BLaER1 (cell line): ENCODE data around the gene PIK3CD.
"Not testable (repeated sequence)": the region's sequence is repeated elsewhere in the genome, so short reads cannot be mapped to it uniquely, and the experiment has no call there.

Source experiments
- H3K27ac ChIP-seq: shearing (Covaris generic); formaldehyde crosslinking; 2 replicates; pipeline ENCODE4 v1.8.1; 2022
- H3K27me3 ChIP-seq: shearing (Covaris generic); formaldehyde crosslinking; 2 replicates; pipeline ENCODE4 v1.8.1; 2022
- H3K36me3 ChIP-seq: shearing (Covaris generic); formaldehyde crosslinking; 2 replicates; pipeline ENCODE4 v1.8.1; 2022
- H3K4me1 ChIP-seq: shearing (Covaris generic); formaldehyde crosslinking; 2 replicates; pipeline ENCODE4 v1.8.1; 2022
- H3K4me2 ChIP-seq: shearing (Covaris generic); formaldehyde crosslinking; 2 replicates; pipeline ENCODE4 v1.8.1; 2022
- H3K4me3 ChIP-seq: shearing (Covaris generic); formaldehyde crosslinking; 2 replicates; pipeline ENCODE4 v1.8.1; 2022
- H3K9ac ChIP-seq: shearing (Covaris generic); formaldehyde crosslinking; 2 replicates; pipeline ENCODE4 v1.8.1; 2022
- H3K9me3 ChIP-seq: shearing (Covaris generic); formaldehyde crosslinking; 2 replicates; pipeline ENCODE4 v1.8.1; 2022
- H4K20me1 ChIP-seq: shearing (Covaris generic); formaldehyde crosslinking; 2 replicates; pipeline ENCODE4 v1.8.1; 2022
- Cebpa-rat ChIP-seq: shearing (Covaris generic); IDR thresholded peaks from 2 replicates; pipeline ENCODE4 v1.8.1; 2022

PIK3CD gene

DNA sequence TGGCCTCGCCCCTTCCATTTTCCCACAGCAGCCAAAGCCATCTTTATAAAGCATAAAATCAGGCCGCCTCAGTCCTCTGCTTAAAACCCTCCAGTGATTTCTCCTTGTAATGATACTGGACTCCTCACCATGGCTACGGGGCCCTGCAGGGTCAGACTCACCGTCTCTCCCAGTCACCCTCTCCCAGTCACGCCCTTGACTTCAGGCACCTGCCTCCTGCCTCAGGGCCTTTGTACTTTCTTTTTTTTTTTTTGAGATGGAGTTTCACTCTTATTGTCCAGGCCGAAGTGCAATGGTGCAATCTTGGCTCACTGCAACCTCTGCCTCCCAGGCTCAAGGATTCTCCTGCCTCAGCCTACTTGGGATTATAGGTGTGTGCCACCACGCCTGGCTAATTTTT, 47.8 kb downstream of the PIK3CD start:
- Histone ChIP-seq H3K36me3 (peaks cover 95% of the 10 kb centered on the region), H3K9me3 (peaks cover 16% of the 10 kb centered on the region; the same call in 1 of the 2 replicates), H3K27me3 (no peaks in the 10 kb centered on the region), H3K4me2 (no peak overlapping the region), H3K4me3 (no peak overlapping the region), H4K20me1 (peaks cover 100% of the 10 kb centered on the region), H3K4me1 (peaks cover 35% of the 10 kb centered on the region), H3K27ac (no peak overlapping the region), H3K9ac (no peak overlapping the region)
- TF ChIP-seq Cebpa-rat = no peak

DNA sequence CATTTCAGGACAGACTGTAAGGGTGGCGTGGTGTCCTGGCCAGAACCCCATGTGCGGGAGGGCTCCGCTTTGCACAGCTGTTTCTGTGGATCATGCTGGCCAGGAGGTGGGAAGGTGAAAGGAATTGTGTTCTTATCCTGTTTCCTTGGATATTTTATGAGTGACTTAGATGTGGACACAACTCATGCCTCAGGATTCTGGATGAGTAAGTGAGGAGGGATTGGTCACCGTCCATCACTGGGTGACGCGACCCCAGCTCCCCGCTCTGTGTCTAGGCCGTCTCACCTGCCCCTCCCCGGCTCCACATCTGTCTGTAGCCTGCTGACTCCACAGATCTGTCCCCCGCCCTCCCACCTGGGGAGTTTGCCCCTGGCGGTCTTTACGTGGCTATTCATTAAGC, 48.8 kb downstream of the PIK3CD start:
- peaks cover 95% of the 10 kb centered on the region for H3K36me3 ChIP-seq
- H3K9ac ChIP-seq = no peak overlapping the region
- no peaks in the 10 kb centered on the region for H3K27me3 ChIP-seq
- peaks cover 16% of the 10 kb centered on the region; the same call in 1 of the 2 replicates for H3K9me3 ChIP-seq
- H3K4me1 ChIP-seq = peaks cover 44% of the 10 kb centered on the region
- no peak overlapping the region for H3K4me2 ChIP-seq
- H4K20me1 ChIP-seq = peaks cover 100% of the 10 kb centered on the region
- H3K27ac ChIP-seq = no peak overlapping the region
- H3K4me3 ChIP-seq = no peak overlapping the region
- no peak for TF ChIP-seq Cebpa-rat

DNA sequence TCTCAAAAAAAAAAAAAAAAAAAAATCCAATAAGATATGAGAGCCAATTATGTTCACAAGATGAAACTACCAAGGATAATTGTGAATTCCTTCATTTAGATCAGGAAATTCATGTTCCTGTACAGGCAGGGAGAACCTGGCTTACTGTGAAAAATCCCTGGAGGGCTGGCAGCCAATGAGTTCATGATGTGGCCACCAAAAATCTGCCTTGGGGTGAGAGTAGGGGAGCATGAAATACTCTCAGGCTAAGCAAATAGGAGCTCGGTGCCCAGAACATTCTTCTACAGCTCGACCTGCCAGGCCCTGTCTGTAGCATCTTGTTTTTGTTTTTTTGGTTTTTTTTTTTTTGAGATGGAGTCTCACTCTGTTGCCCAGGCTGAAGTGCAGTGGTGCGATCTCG, 50.1 kb downstream of the PIK3CD start:
- H3K9ac ChIP-seq = no peak overlapping the region
- H3K27ac ChIP-seq = no peak overlapping the region
- H3K4me3 ChIP-seq = no peak overlapping the region
- peaks cover 46% of the 10 kb centered on the region for H3K4me1 ChIP-seq
- H3K27me3 ChIP-seq = no peaks in the 10 kb centered on the region
- peaks cover 16% of the 10 kb centered on the region; the same call in 1 of the 2 replicates for H3K9me3 ChIP-seq
- no peak for TF ChIP-seq Cebpa-rat
- peaks cover 92% of the 10 kb centered on the region for H3K36me3 ChIP-seq
- H4K20me1 ChIP-seq = peaks cover 100% of the 10 kb centered on the region
- no peak overlapping the region; the same call in 1 of the 2 replicates for H3K4me2 ChIP-seq

DNA sequence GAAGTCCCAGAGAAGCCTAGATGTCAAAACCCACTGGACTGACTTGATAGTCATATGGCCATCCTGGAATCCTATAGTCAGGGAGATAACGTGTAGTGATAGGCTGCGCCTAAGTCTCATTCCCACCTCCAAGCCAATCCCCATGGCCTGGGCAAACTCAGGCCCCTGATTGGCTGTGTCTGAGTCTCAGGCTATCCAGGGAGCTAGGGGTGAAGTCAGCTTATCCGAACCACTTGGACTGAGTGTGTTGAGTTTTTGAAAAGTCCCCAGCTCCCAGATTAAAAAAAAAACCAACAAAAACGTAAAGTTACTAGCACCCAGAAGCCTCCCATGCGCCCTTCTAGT, 51.6 kb downstream of the PIK3CD start:
- Histone ChIP-seq H3K27ac (no peak overlapping the region), H4K20me1 (peaks cover 100% of the 10 kb centered on the region)

DNA sequence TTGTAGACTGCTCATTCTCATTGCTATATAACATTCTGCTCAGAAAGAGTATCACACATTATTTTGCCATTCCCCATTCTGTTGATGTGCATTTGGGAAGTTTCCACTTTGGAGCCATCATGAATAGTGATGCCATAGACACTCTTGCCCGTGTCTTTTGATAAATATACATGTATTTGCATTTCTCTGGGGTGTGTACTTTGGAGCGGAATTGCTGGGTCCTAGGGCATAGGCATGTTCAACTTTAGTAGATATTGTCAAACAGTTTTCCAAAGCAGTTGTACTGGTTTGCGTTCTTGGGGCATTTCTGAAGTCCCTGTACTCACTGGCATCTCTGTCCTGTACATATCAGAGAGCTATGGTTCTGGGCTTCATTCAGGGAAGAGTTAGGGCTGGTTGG, 52.1 kb downstream of the PIK3CD start:
- 0 out of 2 replicates have a peak overlapping the region, but pooled peaks have one; percentile 32 for H3K27ac ChIP-seq
- no peak for TF ChIP-seq Cebpa-rat
- H3K4me2 ChIP-seq = peak overlapping the region; percentile 74

More for the DNA sequence above, 51.6 kb downstream of the PIK3CD start:
- Histone ChIP-seq H3K27me3 (no peaks in the 10 kb centered on the region), H3K4me1 (peaks cover 46% of the 10 kb centered on the region), H3K4me2 (peak overlapping the region; percentile 74), H3K36me3 (peaks cover 91% of the 10 kb centered on the region), H3K9ac (no peak overlapping the region), H3K4me3 (no peak overlapping the region), H3K9me3 (peaks cover 16% of the 10 kb centered on the region; the same call in 1 of the 2 replicates)
- TF ChIP-seq Cebpa-rat = no peak

DNA sequence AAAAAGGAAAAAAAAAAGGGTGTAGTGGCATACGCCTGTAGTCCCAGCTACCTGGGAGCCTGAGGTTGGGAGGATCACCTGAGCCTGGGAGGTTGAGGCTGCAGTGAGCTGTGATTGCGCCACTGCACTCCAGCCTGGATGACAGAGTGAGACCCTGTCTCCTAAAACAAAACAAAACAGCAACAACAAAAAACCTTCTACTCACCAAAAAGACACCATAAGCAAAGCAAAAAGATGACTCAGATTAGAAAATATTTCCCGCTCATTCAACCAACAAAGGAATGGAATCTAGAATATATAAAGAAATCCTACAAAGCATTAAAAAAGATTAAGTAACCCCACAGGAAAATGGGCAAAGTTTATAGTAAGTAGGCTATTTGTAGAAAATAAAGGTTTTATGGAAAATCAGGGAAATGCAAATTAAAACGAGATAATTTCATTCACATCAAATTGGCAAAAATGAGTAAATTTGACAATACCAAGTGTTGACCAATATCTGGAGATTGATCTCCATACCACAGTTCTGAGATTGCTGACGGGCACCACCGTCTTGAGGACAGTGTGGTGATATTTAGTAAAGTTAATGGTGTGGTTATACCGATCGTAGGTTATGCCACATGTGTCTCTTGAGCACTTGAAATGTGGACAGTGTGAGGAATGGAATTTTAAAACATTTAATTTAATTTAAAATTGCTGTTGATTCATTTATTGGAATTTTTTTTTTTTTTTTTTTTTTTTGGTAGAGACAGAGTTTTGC, 54.0 kb downstream of the PIK3CD start:
- Histone ChIP-seq H3K36me3 (peaks cover 91% of the 10 kb centered on the region), H3K27me3 (no peaks in the 10 kb centered on the region), H4K20me1 (peaks cover 100% of the 10 kb centered on the region), H3K9me3 (peaks cover 16% of the 10 kb centered on the region; the same call in 1 of the 2 replicates), H3K4me3 (no peak overlapping the region), H3K4me2 (no peak overlapping the region), H3K27ac (no peak overlapping the region), H3K9ac (no peak overlapping the region), H3K4me1 (peaks cover 46% of the 10 kb centered on the region)
- TF ChIP-seq Cebpa-rat = no peak

More for the DNA sequence above, 52.1 kb downstream of the PIK3CD start:
- H3K4me1 ChIP-seq = peaks cover 46% of the 10 kb centered on the region
- peaks cover 100% of the 10 kb centered on the region for H4K20me1 ChIP-seq
- H3K9me3 ChIP-seq = peaks cover 16% of the 10 kb centered on the region; the same call in 1 of the 2 replicates
- no peaks in the 10 kb centered on the region for H3K27me3 ChIP-seq
- H3K4me3 ChIP-seq = no peak overlapping the region
- H3K9ac ChIP-seq = no peak overlapping the region
- peaks cover 91% of the 10 kb centered on the region for H3K36me3 ChIP-seq

DNA sequence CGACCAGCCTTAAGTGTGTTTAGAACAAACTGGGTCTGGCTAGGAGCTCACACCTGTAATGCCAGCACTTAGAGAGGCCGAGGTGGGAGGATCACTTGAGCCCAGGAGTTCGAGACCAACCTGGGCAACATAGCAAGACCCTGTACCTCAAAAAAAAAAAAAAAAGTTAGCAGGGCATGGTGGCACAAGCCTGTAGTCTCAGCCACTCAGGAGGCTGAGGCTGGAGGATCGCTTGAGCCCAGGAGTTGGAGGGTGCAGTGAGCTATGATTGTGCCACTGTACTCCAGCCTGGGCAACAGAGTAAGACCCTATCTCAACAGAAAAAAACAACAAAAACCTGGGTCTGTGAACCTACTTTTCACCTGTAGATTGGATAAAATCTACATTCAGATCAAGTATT, 54.6 kb downstream of the PIK3CD start:
- no peak overlapping the region for H3K9ac ChIP-seq
- TF ChIP-seq Cebpa-rat = no peak
- H3K9me3 ChIP-seq = peaks cover 16% of the 10 kb centered on the region; the same call in 1 of the 2 replicates
- no peaks in the 10 kb centered on the region for H3K27me3 ChIP-seq
- H3K36me3 ChIP-seq = peaks cover 91% of the 10 kb centered on the region
- no peak overlapping the region for H3K4me3 ChIP-seq
- no peak overlapping the region for H3K27ac ChIP-seq
- H4K20me1 ChIP-seq = peaks cover 100% of the 10 kb centered on the region
- no peak overlapping the region for H3K4me2 ChIP-seq
- H3K4me1 ChIP-seq = peaks cover 46% of the 10 kb centered on the region

DNA sequence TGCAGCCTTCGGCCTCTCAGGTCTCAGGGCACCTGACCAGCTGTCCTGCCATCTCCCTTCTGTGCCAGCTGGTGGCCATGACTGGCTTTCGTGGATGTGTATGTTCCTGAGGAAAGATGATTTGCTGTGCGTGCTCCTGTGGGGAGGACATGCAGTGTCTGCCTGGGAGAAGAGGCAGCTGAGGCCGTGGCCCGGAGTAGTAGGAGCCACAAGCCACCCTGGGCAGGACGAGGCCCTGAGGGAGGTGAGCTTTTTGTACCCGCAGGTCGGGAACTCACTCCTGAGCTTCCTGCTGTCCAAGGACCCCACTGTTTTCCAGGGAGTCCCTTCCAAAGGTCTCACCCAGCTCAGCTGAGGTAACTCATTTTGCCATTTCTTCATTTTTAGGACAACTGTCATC, 58.5 kb downstream of the PIK3CD start:
- no peak for TF ChIP-seq Cebpa-rat
- Histone ChIP-seq H3K9me3 (no peaks in the 10 kb centered on the region), H3K4me3 (no peak overlapping the region), H3K27ac (no peak overlapping the region), H3K9ac (no peak overlapping the region), H3K4me1 (peaks cover 45% of the 10 kb centered on the region), H3K27me3 (no peaks in the 10 kb centered on the region), H3K4me2 (no peak overlapping the region), H4K20me1 (peaks cover 96% of the 10 kb centered on the region), H3K36me3 (peaks cover 93% of the 10 kb centered on the region)

DNA sequence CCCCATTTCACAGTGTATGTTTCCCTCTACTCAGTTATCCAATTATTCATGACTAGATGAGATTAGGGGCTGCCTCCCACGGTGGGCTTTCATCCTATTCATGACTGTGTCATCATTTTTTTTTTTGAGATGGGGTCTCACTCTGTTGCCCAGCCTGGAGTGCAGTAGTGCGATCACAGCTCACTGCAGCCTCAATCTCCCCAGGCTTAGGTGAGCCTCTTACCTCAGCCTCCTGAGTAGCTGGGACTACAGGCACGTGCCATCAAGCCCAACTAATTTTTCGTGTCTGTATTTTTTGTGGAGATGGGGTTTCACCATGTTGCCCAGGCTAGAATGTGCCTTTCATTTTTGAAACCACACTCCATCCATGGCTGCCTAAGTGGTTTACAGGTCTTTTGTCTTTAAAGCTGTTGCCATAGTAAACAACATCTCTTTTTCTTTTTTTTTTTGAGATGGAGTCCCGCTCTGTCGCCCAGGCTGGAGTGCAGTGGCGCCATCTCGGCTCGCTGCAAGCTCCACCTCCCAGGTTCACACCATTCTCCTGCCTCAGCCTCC, 60.0 kb downstream of the PIK3CD start:
- Histone ChIP-seq H4K20me1 (peaks cover 95% of the 10 kb centered on the region), H3K36me3 (peaks cover 97% of the 10 kb centered on the region), H3K9ac (no peak overlapping the region), H3K27ac (no peak overlapping the region), H3K4me1 (peaks cover 56% of the 10 kb centered on the region), H3K4me3 (no peak overlapping the region), H3K27me3 (no peaks in the 10 kb centered on the region), H3K9me3 (no peaks in the 10 kb centered on the region), H3K4me2 (peak overlapping the region; percentile 19; the same call in 1 of the 2 replicates)
- no peak for TF ChIP-seq Cebpa-rat

DNA sequence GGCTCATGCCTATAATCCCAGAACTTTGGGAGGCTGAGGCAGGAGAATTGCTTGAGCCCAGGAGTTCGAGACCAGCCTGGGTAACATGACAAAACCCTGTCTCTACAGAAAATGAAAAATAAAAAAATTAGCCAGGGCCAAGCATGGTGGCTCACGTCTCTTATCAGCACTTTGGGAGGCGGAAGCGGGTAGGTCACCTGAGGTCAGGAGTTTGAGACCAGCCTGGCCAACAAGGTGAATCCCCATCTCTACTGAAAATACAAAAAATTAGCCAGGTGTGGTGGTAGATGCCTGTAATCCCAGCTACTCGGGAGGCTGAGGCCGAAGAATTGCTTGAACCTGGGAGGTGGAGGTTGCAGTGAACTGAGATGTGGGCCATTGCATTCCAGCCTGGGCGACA, 61.2 kb downstream of the PIK3CD start:
- H3K4me3 ChIP-seq, H3K9ac ChIP-seq, H3K27me3 ChIP-seq, H3K27ac ChIP-seq, H3K9me3 ChIP-seq: not testable (repeated sequence)
- peaks cover 68% of the 10 kb centered on the region for H3K4me1 ChIP-seq
- H4K20me1 ChIP-seq = peaks cover 91% of the 10 kb centered on the region
- peak overlapping the region; percentile 31 for H3K4me2 ChIP-seq
- H3K36me3 ChIP-seq = peaks cover 94% of the 10 kb centered on the region
